HG02763 (cell line): ENCODE measurements around the gene SLC2A13.
"Not testable (repeated sequence)": the region's sequence is repeated elsewhere in the genome, so short reads cannot be mapped to it uniquely, and the experiment has no call there.

Experiments used
- ATAC-seq: cut with Tn5 transposase; IDR thresholded peaks from one replicate; pipeline ENCODE4 v1.9.1; 2021; ENCODE audit warnings: mild to moderate bottlenecking, moderate library complexity; ENCODE audit not compliant: unreplicated experiment

The SLC2A13 gene

DNA sequence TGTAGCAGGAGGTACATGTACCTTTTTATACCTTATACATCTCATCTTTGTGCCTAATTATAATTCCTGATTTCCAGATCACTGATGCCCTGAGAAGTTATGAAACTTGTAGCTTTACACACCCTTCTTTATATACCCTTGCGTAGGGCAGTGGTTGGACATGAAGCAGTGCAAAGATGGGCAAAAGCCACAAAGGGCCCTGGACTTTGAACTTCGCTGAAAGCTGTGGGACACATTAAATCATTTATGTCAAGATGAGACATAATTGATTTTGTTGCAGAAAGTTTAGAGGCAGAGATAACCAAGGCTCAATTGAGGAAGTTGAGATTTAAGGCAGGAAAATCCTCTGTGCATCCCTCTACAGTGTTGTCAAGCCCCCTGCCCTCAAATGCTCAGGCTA is 170.0 kb downstream of the SLC2A13 start:
- ATAC-seq = no peak

- no peak for ATAC-seq
Measured at GRCh38 chr12:39935275-39935674, 170.6 kb downstream of the SLC2A13 start.

GRCh38 chr12:39931857-39932256 is 174.0 kb downstream of the SLC2A13 start:
- no peak for ATAC-seq

- ATAC-seq = no peak
Measured at GRCh38 chr12:39931231-39931630, 174.7 kb downstream of the SLC2A13 start.

GRCh38 chr12:39930101-39930500 is 175.8 kb downstream of the SLC2A13 start:
- no peak for ATAC-seq

- ATAC-seq = no peak
Measured at GRCh38 chr12:39928181-39928899, 177.5 kb downstream of the SLC2A13 start.

GRCh38 chr12:39923364-39923763 is 182.5 kb downstream of the SLC2A13 start:
- no peak for ATAC-seq

GRCh38 chr12:39922598-39922997 is 183.3 kb downstream of the SLC2A13 start:
- ATAC-seq = not testable (repeated sequence)

GRCh38 chr12:39920647-39921046 is 185.2 kb downstream of the SLC2A13 start:
- no peak for ATAC-seq

DNA sequence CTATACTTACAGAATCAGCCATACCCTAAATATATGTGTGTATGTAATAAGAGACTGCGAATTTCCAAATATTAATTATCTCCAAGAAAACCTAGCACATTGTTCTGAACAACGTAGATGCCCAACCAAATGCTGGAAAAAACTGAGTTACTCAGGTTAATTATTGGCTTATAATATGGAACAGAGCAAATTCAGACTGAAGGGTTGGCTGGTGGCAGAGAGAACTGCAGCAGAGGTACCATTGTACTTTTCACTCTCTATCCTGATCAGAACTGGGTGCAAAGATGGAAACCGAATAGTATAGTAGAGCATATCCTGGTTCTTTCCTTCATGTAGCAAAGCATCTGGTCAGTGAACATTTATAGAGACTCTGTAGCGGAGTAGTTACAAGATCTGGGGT is 185.7 kb downstream of the SLC2A13 start:
- no peak for ATAC-seq

DNA sequence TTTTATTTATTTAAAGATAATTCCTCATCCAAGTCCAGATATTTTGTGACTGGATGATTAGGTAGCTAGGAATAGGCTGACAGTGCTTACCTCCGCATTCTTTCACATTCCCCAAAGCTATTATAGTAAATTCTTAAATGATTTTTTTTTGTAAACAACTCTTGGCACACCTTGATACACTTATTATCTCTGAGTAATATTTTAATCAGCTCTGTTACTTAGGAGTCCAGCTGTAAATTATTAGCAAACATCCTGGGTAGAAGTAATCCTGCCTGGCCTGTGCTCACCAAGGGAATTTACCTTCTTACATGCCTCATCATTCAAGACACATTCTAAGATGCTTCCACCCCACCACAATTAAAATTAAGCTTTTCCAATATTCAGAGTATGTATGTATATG is 186.1 kb downstream of the SLC2A13 start:
- ATAC-seq = no peak

GRCh38 chr12:39915249-39915648 is 190.6 kb downstream of the SLC2A13 start:
- no peak for ATAC-seq

DNA sequence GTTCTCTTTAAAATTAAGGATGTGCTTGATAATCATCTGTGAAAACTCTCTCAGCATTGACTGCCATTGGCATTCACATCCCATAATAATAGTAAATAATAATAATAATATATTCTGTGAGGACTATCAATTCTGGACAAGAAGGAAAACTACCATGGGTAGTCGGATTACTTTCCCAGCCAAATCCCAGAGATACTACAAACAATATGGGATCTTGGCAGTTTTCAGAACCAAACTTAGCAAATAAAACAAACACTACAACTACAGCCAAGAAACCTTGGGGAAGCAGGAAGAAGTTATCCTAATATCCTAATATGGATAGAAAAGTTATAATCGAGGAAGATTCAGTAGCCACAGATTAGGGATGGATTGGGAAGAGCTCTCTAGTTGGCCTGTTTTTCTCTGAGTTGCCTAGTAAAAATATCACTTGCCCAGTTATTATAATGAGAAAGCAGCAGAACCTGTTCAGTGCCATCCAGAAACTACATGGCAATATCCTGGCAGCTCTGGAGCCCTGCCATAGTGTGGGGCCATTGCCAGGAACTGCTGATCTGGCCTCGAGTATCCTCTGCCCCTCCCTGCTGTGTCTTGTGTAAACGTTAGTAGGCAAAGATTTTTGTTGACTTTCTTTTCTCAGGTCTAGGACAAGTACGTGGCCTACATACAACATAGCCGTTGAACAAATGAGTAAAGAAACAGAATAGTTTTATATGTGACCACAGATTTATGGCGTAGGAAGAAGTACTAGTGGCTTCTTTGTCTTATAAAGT is 193.5 kb downstream of the SLC2A13 start:
- ATAC-seq = no peak

- ATAC-seq = no peak
Measured at GRCh38 chr12:39906237-39906636, 199.6 kb downstream of the SLC2A13 start.

DNA sequence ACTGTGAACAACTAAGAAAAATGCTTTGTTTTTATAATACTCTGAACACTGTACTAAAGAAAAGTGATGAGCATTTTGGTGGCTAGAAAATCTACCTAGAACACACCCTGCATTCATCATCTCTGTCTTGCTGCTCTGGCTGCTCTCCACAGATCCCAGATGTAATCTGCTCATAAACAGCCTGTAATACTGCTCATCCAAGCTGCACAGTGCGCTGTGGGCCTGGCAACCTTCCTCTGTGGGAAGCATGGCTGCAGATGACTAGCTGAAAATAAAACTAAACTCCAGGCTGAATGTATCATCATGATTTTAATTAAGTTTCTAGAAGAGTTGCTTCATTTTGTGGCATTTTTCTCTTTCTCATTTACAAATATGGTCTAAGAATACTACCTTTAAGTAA is 200.7 kb downstream of the SLC2A13 start:
- ATAC-seq = no peak

GRCh38 chr12:39902821-39903220 is 203.1 kb downstream of the SLC2A13 start:
- no peak for ATAC-seq

DNA sequence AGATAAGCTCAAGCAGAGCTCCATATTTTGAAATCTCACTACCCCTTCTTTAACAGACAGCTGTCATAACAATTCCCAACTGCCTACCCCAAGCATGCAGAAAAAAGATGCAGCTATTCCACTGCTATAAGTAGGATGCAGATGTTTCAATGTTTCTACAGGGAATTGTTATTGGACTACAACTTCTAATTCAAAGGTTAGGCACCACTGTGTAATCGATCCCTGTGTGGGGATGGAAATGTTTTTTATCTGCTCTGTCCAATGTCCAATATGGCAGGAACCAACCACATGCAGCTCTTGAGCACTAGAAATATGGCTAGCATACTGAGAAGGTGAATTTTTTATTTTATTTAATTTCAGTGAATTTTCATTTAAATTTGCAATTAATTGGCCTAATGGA is 208.6 kb downstream of the SLC2A13 start:
- ATAC-seq = no peak

DNA sequence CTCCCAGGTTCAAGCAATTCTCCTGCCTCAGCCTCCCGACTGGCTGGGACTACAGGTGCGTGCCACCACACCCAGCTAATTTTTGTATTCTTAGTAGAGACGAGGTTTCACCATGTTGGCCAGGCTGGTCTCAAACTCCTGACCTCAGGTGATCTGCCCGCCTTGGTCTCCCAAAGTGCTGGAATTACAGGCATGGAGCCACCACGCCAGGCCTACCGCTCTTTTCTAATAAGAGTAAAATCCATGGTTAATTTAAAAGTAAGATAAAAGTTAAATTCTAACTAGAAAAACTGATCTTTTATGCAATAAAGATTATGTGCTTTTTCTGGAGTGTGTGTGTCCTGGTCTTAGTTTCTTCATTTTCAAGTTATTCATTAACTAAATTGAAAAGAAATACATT is 212.5 kb downstream of the SLC2A13 start:
- not testable (repeated sequence) for ATAC-seq

GRCh38 chr12:39892146-39892545 is 213.7 kb downstream of the SLC2A13 start:
- ATAC-seq = no peak

- no peak for ATAC-seq
Measured at GRCh38 chr12:39887856-39888255, 218.0 kb downstream of the SLC2A13 start.

DNA sequence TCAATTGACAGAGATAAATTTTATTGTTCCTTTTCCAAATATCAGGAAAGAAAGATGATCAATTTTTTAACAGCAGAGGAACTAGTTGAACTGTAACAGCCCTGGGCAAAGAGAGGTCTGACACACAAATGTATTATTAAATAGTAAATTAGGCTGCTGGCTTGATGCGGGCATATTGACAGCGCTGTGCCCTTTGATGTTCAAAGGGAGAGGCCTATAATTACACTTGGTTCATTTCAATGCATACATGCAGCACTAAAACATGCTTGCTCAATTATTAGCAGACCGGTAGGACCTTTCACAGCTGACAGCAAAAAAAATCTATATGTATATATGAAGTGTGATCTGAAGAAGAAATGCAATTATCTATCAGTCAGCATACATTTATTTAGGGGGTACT is 219.8 kb downstream of the SLC2A13 start:
- ATAC-seq = no peak

DNA sequence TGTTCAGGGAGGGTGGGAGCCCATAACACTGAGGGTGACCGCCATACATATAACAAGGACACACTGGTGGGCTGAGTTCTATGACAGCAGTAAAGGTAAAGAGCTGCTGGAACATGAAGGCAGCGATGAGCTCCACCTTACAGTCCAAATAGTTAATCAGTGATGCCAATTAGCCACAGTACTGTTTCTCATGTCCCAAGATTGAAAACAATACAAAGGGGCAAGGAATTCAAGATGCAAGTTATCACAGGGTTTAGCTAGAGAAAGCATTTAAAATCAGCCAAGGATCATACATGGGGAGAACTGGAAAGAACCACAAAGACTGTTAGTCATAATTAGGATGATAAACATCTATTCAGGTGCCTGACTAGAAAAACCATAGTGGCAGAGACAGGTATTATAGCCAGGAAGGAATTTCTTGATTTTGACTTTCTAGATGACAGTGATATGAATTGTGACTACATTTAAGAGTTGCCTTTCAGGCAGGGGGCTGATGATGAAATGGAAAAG is 221.2 kb downstream of the SLC2A13 start:
- no peak for ATAC-seq
